Activated CD4-positive, CD25-positive, alpha-beta regulatory T cell (primary cell): ENCODE data around the gene SLC7A5.
"Not testable (repeated sequence)": the region's sequence is repeated elsewhere in the genome, so short reads cannot be mapped to it uniquely, and the experiment has no call there.

Source experiments
- DNase-seq, 4 experiments: peaks; one replicate each; lab custom pipeline; 2025; lab: John Stamatoyannopoulos, UW

SLC7A5 gene

DNA sequence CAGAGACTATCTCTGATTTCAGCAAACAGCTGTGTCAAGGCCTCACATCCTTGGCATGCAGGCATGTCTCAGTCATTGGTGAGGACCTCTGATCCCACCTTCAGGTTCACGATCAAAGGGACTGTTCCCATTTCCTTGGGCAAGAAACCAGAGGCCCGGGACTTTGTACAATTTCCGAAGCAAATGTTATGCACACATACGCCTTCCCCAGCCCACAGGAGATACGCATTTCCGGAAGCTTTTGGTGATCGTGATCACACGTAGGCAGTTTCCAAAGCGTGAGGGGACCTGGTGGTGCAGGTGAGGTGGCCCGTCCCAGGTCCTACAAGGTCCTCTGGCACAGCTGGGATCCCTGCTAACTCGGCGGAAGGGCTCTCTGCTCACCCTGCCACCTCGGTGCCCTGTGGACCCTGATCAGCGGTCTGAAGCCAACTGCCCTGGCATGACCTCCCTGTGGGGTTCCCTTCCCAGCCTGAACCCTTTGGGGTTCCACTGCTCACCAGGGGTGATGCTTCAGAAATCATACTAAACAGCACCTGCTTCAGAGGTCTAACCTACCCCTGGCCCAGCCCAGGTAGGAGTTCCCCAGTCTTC is 74.7 kb downstream of the SLC7A5 start:
- no peak for DNase-seq

DNA sequence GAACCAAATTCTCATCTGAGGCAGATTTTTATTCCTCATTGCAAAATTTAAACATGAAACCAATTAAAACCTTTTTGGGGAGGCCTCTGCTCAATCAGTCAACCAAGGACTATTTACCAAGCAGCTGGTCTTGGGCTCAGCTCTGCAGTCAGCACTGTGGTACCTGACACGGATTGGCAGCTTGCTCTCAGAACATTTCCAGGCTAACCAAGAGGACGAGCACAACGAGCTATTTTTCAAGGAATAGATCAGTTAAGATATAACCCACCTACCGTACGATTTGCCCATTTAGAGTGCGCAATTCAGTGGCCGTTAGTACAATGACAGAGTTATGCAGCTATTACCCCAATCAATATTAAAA is 77.1 kb downstream of the SLC7A5 start:
- DNase-seq, result no peak

DNA sequence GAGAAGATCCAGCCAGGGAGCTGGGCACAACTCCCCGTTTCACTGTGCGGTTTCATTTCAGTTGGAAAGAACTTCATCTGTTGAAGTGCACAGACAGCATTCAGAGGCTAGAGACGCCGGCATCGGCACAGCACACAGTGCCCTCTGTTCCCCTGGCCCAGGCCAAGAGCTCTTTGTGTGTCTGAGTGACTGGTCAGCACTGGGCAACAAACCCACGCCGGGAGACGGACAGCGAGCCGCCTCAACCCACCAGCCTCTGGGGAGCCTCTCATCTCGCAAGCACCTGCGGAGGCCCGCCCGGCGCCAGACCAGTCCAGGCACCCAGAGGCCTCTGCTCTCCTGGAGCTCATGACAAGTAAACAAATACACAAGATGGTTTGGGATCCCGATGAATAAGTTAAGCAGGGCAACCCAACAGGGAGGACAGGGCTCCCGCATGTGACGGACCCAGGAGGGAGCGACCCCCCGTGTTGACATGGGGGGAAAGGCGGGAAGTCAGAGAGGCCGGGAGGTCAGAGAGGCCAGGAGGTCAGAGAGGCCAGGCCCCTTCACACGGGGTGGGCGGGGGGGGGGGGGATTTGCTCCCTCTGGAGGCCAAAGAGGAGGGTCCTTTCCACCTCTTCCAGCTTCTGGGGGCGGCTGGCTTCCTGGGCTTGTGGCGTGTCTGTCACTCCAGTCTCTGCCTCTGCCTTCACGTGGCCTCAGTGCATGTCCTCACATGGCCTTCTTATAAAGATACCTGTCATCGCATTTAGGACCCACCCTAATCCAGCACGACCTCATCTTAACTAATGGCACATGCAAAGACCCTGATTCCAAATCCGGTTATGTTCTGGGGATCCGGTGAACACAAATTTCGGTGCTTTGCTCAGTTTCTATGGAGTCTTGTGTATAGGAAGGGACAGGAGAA is 77.8 kb downstream of the SLC7A5 start:
- no peak for DNase-seq

DNA sequence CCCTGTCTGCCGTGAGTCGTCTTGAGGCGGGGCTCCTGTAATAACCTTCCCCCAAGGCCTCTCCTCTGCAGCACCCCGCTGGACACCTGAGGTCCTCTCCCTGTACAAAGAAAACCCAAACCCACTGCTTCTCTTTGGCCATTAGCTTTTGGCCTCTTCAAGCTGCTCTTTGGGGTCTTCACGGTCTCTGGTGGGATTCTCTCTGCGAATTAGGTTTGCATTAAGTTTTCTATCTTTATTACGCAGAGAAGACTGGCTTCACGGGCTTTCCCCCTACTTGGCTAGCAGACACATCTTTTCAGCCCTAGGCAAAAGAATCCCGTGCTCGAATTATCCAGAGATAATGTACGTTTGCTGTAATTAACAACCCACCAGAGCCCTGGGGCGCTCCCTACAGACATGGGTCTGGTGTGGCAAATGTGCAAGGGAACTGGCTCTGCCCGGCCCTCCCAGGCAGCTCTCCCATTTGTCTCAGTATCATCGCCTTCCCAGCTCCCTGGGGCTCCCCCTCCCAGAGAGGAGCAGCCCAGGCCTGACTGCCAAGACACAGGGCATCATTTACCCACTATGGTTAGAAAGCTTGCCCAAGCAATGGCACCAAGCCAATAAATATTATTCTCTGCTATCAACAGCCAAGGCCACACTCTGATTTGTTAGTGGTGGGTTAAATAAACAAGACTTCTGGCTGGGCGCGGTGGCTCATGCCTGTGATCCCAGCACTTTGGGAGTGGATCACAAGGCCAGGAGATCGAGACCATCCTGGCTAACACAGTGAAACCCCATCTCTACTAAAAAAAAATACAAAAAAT is 78.8 kb downstream of the SLC7A5 start:
- DNase-seq, result no peak

DNA sequence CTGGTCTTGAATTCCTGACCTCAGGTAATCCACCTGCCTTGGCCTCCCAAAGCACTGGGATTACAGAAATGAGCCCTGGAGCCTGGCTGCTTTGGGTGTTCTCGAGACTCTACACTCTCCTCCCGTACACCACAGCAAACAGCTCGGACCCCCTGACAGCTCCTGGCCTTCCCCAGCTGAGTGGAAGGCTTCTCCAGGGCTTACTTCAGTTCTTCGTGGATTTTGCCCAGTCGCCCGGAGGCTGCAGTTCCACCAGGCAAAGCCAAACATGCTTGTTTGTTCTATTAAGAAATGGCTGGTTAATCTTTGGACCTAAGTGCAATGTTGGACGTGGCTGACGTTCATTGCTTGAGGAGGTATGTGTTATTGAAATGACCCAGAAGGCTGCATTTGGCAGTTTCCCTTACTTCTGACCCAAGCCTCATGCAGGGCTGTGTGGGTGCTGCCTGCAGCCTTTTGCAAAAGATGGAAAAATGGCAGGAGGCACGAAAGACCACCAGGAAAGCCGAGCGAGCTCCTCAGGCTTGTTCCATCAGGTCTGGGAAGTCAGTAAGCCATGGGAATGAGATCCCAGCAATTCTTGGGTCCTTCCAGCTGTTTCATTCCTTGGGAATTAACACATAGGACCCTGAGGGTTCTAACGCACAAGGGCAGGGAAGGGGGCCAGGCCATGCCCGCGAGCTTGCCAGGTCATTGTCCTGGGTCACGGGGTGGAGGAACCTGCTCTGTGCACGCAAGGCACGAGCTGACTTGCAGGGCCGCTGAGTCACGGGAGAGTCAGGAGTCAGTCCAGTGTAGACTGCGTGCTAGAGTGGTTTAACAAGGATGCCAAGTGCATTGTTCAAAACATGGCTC is 79.6 kb downstream of the SLC7A5 start:
- no peak for DNase-seq

DNA sequence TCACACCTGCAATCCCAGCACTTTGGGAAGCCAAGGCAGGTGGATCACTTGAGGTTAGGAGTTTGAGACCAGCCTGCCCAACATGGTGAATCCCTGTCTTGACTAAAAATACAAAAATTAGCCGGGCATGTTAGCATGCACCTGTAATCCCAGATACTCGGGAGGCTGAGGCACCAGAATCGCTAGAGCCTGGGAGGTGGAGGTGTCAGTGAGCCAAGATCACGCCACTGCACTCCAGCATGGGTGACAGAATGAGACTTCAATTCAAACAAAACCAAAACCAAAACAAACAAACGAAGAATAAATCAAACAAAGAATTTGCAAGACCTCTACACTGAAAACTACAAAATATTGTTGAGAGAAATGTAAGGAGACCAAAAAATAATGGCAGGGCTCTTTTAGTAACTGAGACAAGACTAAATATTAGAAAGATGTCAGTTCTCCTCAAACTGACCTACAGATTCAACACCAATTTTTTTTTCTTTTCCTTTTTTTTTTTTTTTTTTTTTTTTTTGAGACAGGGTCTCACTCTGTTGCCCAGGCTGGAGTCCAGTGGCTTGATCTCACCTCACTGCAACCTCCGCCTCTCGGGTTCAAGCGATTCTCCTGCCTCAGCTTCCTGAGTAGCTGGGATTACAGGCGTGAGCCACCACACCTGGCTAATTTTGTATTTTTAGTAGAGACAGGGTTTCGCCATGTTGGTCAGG is 80.4 kb downstream of the SLC7A5 start:
- not testable (repeated sequence) for DNase-seq

DNA sequence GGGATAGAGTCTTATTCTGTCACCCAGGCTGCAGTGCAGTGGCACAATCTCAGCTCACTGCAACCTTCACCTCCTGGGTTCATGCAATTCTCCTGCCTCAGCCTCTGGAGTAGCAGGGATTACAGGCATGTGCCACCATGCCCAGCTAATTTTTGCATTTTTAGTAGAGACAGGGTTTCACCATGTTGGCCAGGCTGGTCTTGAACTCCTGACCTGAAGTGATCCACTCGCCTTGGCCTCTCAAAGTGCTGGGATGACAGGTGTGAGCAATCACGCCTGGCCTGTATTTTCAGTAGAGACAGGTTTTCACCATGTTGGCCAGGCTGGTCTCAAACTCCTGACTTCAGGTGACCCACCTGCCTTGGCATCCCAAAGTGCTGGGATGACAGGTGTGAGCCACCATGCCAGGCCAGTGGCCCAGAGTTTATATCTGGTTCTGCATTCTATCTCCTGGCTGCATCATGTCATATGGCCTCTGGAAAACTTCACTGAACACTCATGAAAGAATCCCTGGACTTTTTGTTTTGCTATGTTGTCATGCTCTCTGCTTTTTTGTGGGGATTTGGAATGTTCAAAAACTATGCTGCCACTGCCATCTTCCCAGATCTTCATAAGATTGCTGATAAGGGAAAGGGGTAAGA is 81.7 kb downstream of the SLC7A5 start:
- not testable (repeated sequence) for DNase-seq

DNA sequence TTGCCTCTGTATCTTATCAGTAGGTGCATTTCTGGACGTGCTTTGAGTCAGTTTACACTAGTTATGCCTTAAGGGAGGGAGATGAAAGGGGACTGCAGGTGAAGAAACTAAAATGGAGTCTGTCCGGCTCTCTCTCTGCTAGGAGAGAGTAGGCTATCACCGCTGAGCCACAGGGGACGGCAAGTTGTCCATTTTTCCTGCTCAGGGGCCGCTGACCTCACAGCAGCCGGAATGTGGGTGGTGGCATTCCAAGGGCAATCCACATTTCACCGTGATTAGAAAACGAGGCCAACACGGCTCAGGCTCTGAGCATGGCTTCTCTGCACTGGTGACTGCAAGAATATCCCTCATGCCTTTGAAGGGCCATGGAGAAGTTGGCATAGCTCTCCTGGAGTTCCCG is 84.5 kb downstream of the SLC7A5 start:
- DNase-seq, result no peak

DNA sequence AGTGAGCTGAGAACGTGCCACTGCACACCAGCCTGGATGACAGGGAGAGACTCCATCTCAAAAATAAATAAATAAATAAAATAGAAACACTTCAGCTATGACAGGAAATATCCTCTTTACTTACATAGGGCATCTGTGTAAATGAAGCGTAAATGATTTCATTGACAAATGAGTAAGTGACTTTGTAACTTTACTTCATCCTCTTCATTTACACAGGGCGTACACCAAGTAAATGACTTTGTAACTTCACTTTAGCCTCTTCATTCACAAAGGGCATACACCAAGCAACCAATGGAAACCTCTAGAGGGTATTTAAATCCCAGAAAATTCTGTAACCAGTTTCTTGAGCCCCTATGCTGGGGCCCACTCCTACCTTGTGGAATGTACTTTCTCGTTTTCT is 87.3 kb downstream of the SLC7A5 start:
- DNase-seq, result no peak

DNA sequence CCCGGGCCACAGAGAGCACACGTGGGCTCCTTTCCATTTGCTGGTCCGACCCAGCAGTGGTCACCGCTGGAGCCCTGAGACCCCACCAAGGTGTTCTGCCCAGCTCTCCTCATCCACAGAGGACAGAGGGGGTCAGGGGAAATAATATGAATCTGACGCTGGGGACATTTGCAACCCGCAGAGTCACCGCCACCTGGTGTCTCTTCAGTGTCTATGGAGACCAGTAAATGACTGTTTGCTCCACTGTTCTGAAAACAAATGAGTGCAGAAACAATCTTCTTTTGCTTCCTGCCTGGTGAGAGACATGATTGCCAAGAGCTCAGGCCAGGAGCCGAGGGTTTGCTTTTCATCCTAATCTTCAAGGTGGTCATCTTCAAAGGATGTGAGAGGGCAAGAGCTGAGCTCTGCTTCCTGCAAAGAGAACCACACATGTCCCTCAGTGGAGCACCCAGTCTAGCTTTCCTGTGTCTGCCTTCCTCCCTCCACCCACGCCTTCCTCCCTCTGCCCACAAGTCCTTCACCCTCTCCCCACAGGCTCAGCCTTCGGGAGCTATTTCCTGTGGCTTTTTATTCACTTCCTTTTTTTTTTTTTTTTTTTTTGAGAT is 88.8 kb downstream of the SLC7A5 start:
- no peak for DNase-seq
